Loucy (cell line): ENCODE results near the gene PACSIN1.

Experiments
- H2AFZ ChIP-seq: fragments of 200-600 bp; sonication (generic); 2 replicates; pipeline ENCODE4 v1.6.0; 2016; ENCODE audit warnings: antibody characterized with exemption, mild to moderate bottlenecking, low read length, moderate library complexity
- H3F3A ChIP-seq: fragments of 200-600 bp; 2 replicates; pipeline ENCODE4 v1.6.0; 2016; ENCODE audit warnings: antibody characterized with exemption, low read depth, mild to moderate bottlenecking
- H3K27me3 ChIP-seq: fragments of 200-600 bp; sonication (generic); 2 replicates; pipeline ENCODE4 v1.6.1; 2014; ENCODE audit warnings: low read length, mild to moderate bottlenecking; ENCODE audit not compliant: insufficient read depth, poor library complexity, severe bottlenecking
- H3K36me3 ChIP-seq: fragments of 200-600 bp; sonication (generic); 2 replicates; pipeline ENCODE4 v1.6.1; 2016; ENCODE audit warnings: low read length; ENCODE audit not compliant: insufficient read depth
- H3K4me1 ChIP-seq: fragments of 200-600 bp; sonication (generic); 2 replicates; pipeline ENCODE4 v1.5.1; 2014; ENCODE audit warnings: low read length, mild to moderate bottlenecking; ENCODE audit not compliant: insufficient read depth, poor library complexity, severe bottlenecking
- H3K4me2 ChIP-seq: fragments of 200-600 bp; sonication (generic); 2 replicates; pipeline ENCODE4 v1.6.0; 2014; ENCODE audit warnings: antibody characterized with exemption, low read length, low read depth, mild to moderate bottlenecking; ENCODE audit not compliant: poor library complexity, severe bottlenecking
- H3K4me3 ChIP-seq: fragments of 200-600 bp; sonication (generic); 2 replicates; pipeline ENCODE4 v1.5.1; 2014; ENCODE audit warnings: low read length, mild to moderate bottlenecking, mixed read lengths; ENCODE audit not compliant: poor library complexity, severe bottlenecking
- H3K79me2 ChIP-seq: fragments of 200-600 bp; sonication (generic); 2 replicates; pipeline ENCODE4 v1.6.1; 2014; ENCODE audit warnings: low read length; ENCODE audit not compliant: insufficient read depth
- H3K9ac ChIP-seq: fragments of 200-600 bp; sonication (generic); 2 replicates; pipeline ENCODE4 v1.6.0; 2014; ENCODE audit warnings: mild to moderate bottlenecking, low read depth, low read length, moderate library complexity; ENCODE audit not compliant: poor library complexity, severe bottlenecking
- H3K9me2 ChIP-seq: fragments of 200-600 bp; sonication (generic); replicated peaks from 2 replicates; pipeline ENCODE4 v1.6.1; 2016; ENCODE audit warnings: low read depth, low read length, mixed read lengths
- H3K9me3 ChIP-seq: fragments of 200-600 bp; sonication (generic); 2 replicates; pipeline ENCODE4 v1.6.1; 2014; ENCODE audit warnings: mild to moderate bottlenecking, antibody characterized with exemption, low read length, low read depth; ENCODE audit not compliant: insufficient read depth
- H4K20me1 ChIP-seq: fragments of 200-600 bp; sonication (generic); 2 replicates; pipeline ENCODE4 v1.6.0; 2014; ENCODE audit warnings: antibody characterized with exemption, low read length, mild to moderate bottlenecking; ENCODE audit not compliant: insufficient read depth, poor library complexity, severe bottlenecking
- CTCF ChIP-seq: fragments of 200-600 bp; sonication (generic); conservative IDR thresholded peaks from 2 replicates; pipeline ENCODE4 v1.5.1; 2014; ENCODE audit warnings: mild to moderate bottlenecking, antibody characterized with exemption, low read length
- EZH2phosphoT487 ChIP-seq: fragments of 200-600 bp; IDR thresholded peaks from 2 replicates; pipeline ENCODE4 v1.6.1; 2018; ENCODE audit warnings: antibody characterized with exemption, mild to moderate bottlenecking, moderate library complexity, borderline replicate concordance

The PACSIN1 gene

GRCh38 chr6:34517461-34517881 lies 51.6 kb downstream of the PACSIN1 start:
- Histone ChIP-seq H3K9me2 (no peaks in the 10 kb centered on the region), H3K36me3 (no peaks in the 10 kb centered on the region), H3K4me1 (no peaks in the 10 kb centered on the region), H3K9me3 (no peaks in the 10 kb centered on the region), H3F3A (no peaks in the 10 kb centered on the region), H3K9ac (no peak overlapping the region), H3K79me2 (no peaks in the 10 kb centered on the region), H4K20me1 (no peaks in the 10 kb centered on the region), H3K27me3 (no peaks in the 10 kb centered on the region), H3K4me2 (no peak overlapping the region), H3K4me3 (no peak overlapping the region), H2AFZ (no peak overlapping the region)
- TF ChIP-seq CTCF (no peak), EZH2phosphoT487 (no peak)

- Histone ChIP-seq H3K9ac (no peak overlapping the region), H3K36me3 (no peaks in the 10 kb centered on the region), H3K4me1 (no peaks in the 10 kb centered on the region), H3K4me3 (no peak overlapping the region), H3K27me3 (no peaks in the 10 kb centered on the region), H4K20me1 (no peaks in the 10 kb centered on the region), H3K4me2 (no peak overlapping the region), H3F3A (no peaks in the 10 kb centered on the region), H3K9me2 (no peaks in the 10 kb centered on the region), H3K79me2 (no peaks in the 10 kb centered on the region), H2AFZ (no peak overlapping the region), H3K9me3 (no peaks in the 10 kb centered on the region)
- TF ChIP-seq CTCF (no peak), EZH2phosphoT487 (no peak)
These were observed 52.1 kb downstream of the PACSIN1 start for GRCh38 chr6:34517966-34518365.

- H3K9me2 ChIP-seq, result no peaks in the 10 kb centered on the region
- no peak overlapping the region for H2AFZ ChIP-seq
- H3K9ac ChIP-seq, result no peak overlapping the region
- no peaks in the 10 kb centered on the region for H3F3A ChIP-seq
- H3K36me3 ChIP-seq, result no peaks in the 10 kb centered on the region
- no peak overlapping the region for H3K4me3 ChIP-seq
- no peaks in the 10 kb centered on the region for H4K20me1 ChIP-seq
- no peaks in the 10 kb centered on the region for H3K9me3 ChIP-seq
- no peaks in the 10 kb centered on the region for H3K4me1 ChIP-seq
- TF ChIP-seq CTCF, result no peak
- no peak for TF ChIP-seq EZH2phosphoT487
- H3K79me2 ChIP-seq, result no peaks in the 10 kb centered on the region
- no peaks in the 10 kb centered on the region for H3K27me3 ChIP-seq
- no peak overlapping the region for H3K4me2 ChIP-seq
These were observed 52.9 kb downstream of the PACSIN1 start for GRCh38 chr6:34518669-34519365.
